T-helper 1 cell treated with Interleukin-12 subunit alpha and Interleukin-12 subunit beta and Interleukin-4 antibody, amounts not matched to agents 30 ng/mL and 1 ng/mL, for 36 hours (primary cell): Measurements from ENCODE around the gene DCUN1D1. TPM values are rescaled to one million over a fixed set of nuclear protein-coding genes. Genes with fewer than 3 reads are reported as not detected.

Experiments used
- intact Hi-C: fragments of 100-400 bp; cut with micrococcal nuclease; formaldehyde crosslinking; loops from one replicate; pipeline ENCODE4 v1.15.1; 2024
- total RNA-seq: library from RNA; stranded (reverse); gene quantifications from 2 replicates; pipeline ENCODE4 v1.2.3, GENCODE V29; 2022

The DCUN1D1 gene
- total RNA-seq, 1 donor from 2014 or later = 72.4 TPM

DNA sequence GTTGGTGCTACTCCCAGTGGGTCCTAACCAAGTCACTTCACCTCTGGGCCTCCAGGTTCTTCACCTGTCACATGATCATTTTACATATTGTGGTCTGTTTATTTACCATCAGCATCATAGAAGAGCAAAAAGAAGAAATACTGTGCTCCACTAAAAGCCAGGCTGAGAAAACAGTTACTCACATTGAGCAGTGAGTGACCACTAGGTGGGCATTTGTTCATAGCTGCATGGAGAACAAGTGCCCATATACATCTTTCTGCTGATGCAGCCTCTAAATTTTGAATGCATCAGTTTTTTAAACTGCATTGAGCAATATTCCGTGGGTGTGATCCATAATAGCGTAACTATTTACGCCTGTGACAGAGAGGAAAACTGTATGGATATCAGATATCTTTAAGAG, 76.2 kb downstream of the DCUN1D1 start:
- intact Hi-C loops = no loop called here

DNA sequence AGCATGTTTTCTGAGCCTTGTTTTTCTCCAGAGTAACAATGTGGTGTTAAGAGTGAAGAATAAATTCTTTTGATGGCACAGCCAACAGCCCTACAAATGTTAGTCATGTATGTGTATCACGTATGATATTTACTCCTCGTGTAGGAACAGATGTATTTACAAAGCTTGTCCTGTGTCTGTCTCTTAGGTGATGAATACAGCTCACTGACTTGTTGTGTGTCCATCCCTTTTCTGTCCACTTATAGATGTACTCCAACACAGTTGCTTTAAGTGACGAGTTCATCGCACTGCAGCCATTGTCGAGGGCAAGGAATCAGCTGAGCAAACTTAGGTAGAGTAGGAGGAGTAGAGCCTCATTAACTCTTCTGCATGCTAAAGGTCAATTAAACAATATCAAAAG, 78.1 kb downstream of the DCUN1D1 start:
- intact Hi-C loops = no loop called here

DNA sequence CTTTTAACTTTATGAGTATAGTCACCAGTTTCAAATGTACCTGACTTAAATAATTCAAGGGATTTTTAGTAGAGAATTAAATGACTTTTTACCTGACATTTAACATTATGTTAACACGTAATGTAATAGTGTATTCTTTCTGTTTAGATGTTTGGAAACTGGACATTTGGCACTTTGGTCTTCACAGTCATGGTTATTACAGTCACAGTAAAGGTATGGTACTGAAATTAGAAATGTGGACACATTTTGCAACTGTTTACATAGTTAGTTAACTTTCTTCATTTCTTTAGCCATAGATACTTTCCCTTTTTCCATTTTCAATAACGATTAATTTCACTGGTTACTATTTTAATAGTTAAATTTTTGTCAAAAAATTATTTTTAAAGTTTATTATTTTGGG, 83.8 kb downstream of the DCUN1D1 start:
- intact Hi-C loops = no loop called here

DNA sequence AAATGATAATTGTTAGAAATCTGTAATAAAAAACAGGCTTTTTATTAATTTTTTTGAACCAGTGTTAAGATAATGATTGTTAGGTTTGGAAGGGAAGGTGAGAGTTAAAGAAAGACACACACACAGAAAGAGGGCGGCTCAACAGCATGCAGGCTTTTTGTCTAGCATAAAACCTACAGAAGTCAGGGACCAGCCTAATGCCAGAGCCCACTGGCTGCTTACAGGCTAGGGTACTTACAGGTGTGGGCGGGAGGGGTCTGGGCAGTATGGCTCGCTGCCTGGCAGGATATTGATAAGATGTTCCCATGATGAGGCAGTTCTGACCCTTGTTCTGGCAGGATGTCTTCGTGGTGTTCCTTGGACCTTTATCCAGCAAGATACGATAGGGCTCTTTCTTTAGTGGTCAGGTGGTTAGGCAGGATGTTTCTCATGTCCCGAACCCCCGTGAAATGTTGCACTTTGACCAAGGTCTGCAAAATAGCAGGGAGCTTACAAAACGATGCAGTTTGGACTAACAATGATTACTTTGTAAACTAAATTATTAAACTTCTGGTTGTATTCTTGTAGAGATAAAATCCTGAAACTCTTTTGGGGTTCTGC, 84.7 kb downstream of the DCUN1D1 start:
- intact Hi-C loops = no loop called here

DNA sequence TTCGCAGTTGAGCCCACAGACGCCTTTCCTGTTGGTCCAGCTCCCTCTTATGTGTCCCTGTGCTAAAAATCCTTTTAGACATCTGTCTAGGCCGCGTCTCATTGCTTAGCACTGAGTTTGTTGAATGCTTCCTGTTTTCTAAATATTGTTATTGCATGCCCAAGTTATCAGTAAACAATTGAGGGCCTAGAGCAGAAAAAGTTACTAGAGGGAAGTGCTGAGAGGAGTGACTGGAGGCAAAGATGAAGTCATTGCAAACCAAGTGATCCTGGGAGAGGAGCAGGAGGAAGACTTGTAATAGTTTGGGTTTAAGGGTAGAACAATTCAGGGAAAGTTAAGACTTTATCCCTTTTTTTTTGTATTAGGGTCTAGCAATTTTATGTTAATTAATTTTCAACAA, 88.1 kb downstream of the DCUN1D1 start:
- intact Hi-C loops = no loop called here

DNA sequence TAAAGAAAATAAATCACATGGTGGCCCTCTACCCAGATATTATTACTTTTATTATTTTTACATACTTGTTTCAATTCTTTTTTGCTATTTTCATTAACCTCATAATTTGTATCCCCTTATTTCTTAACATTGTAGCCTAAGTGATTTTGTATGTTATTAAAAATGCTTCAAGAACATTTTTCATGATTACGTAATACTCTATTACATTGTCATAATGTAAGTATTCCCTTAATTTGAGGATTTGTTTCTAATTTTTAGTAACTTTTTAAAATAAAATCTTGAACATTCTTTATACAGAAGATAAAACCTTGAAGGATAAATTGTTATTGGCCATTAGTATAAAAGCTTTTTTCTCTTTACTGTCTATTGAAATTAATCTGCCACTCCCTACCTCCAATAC, 89.0 kb downstream of the DCUN1D1 start:
- intact Hi-C loops = no loop called here

DNA sequence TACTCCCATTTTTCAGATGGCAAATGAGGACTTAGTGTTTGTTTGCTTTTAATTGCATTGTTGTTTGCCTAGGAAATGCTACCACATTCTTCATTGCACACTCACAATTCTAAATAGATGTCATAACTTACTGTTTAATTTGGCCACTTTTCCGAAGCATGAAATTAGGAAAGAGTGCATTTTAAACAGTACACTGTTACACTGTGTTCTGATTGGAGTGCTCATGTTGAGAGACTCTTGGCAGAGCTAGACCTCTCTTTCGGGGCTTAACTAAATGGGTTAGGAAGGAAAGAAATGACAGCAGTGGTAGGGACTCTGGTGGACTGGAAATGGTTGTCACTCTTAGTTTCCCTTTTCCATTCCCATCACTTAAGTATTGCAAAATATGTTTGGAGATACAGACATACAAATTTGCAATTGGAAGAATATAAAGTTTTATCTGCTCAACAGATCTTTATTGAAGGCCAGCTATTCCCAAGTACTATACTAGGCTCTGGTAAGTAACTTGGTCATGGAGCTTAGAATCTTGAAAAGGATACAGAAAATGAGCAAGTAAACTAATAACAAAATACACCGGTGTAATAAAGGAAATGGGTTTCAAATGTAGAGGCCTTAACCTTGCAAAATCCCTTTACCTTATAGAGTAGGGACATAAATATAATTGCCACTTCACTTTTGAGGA, 90.2 kb downstream of the DCUN1D1 start:
- intact Hi-C loops = no loop called here

Other genes with a start within 250 kb of the DCUN1D1 start
- gene ATP11B, start 187.0 kb downstream of the DCUN1D1 start, total RNA-seq = 112 and 115 TPM in 2 replicates
- gene MCCC1, start 119.0 kb upstream of the DCUN1D1 start, total RNA-seq = 23.4 and 24.8 TPM in 2 replicates
- gene LAMP3, start 182.2 kb upstream of the DCUN1D1 start, total RNA-seq = 9.1 and 9.4 TPM in 2 replicates